OCI-LY7 (cell line): Measurements from ENCODE around the gene ALOX15B. TPM values are rescaled to one million over a fixed set of nuclear protein-coding genes. Genes with fewer than 3 reads are reported as not detected.

Experiments used
- BruUV-seq: library from RNA; stranded (reverse); fragments of 400-500 nt; replicated peaks from 2 replicates; lab custom pipeline; 2021; lab: Mats Ljungman, UMichigan
- CTCF ChIA-PET: fragments of 300-600 bp; sonication (Branson Sonifier 250); formaldehyde crosslinking; loops from one replicate; lab custom pipeline; 2022; ENCODE audit warnings: antibody characterized with exemption; ENCODE audit not compliant: unreplicated experiment; lab: Charles Lee
- POLR2A ChIA-PET: fragments of 300-600 bp; sonication (Branson Sonifier 250); formaldehyde crosslinking; loops from one replicate; lab custom pipeline; 2022; ENCODE audit warnings: antibody characterized with exemption; lab: Charles Lee
- DNase-seq: peaks from one replicate; pipeline ENCODE4 v3.0.0-alpha.2; 2015; ENCODE audit warnings: low spot score
- H2AFZ ChIP-seq: fragments of 200-600 bp; sonication (generic), shearing (Covaris generic); 2 replicates; pipeline ENCODE4 v1.6.1; 2014; ENCODE audit warnings: mild to moderate bottlenecking, antibody characterized with exemption, low read length, moderate library complexity
- H3K27ac ChIP-seq: fragments of 200-600 bp; sonication (generic); 2 replicates; pipeline ENCODE4 v1.5.1; 2014; ENCODE audit warnings: mixed run types, low read depth, mild to moderate bottlenecking, moderate library complexity, low read length, inconsistent platforms; ENCODE audit not compliant: poor library complexity, severe bottlenecking
- H3K36me3 ChIP-seq: fragments of 200-600 bp; sonication (generic); 2 replicates; pipeline ENCODE4 v1.6.1; 2014; ENCODE audit warnings: mild to moderate bottlenecking, antibody characterized with exemption, low read length, moderate library complexity, mixed read lengths; ENCODE audit not compliant: insufficient read depth
- H3K4me1 ChIP-seq: fragments of 200-600 bp; sonication (generic); 2 replicates; pipeline ENCODE4 v1.5.1; 2014; ENCODE audit warnings: mild to moderate bottlenecking, low read length; ENCODE audit not compliant: insufficient read depth, poor library complexity, severe bottlenecking
- H3K4me2 ChIP-seq: fragments of 200-600 bp; sonication (generic); 2 replicates; pipeline ENCODE4 v1.6.1; 2014; ENCODE audit warnings: mild to moderate bottlenecking, low read length
- H3K4me3 ChIP-seq: fragments of 200-600 bp; sonication (generic); 2 replicates; pipeline ENCODE4 v1.5.1; 2014; ENCODE audit warnings: mild to moderate bottlenecking, low read depth, low read length; ENCODE audit not compliant: poor library complexity, severe bottlenecking
- H3K79me2 ChIP-seq: fragments of 200-600 bp; sonication (generic); 2 replicates; pipeline ENCODE4 v1.6.1; 2016; ENCODE audit warnings: low read depth, mild to moderate bottlenecking, low read length, moderate library complexity, mixed read lengths; ENCODE audit not compliant: insufficient read depth
- H3K9me2 ChIP-seq: fragments of 200-600 bp; sonication (generic); 2 replicates; pipeline ENCODE4 v1.6.1; 2016; ENCODE audit warnings: mild to moderate bottlenecking, low read length, mixed read lengths; ENCODE audit not compliant: insufficient read depth
- H3K9me3 ChIP-seq: fragments of 200-600 bp; sonication (generic); 2 replicates; pipeline ENCODE4 v1.6.1; 2014; ENCODE audit warnings: mild to moderate bottlenecking, mixed run types, low read length, mixed read lengths
- H4K20me1 ChIP-seq: fragments of 200-600 bp; sonication (generic); 2 replicates; pipeline ENCODE4 v1.6.1; 2014; ENCODE audit warnings: mild to moderate bottlenecking, antibody characterized with exemption, low read length, moderate library complexity, mixed read lengths; ENCODE audit not compliant: insufficient read depth
- CTCF ChIP-seq: fragments of 200-600 bp; sonication (generic); conservative IDR thresholded peaks from 2 replicates; pipeline ENCODE4 v1.5.1; 2014; ENCODE audit warnings: mild to moderate bottlenecking, antibody characterized with exemption, low read length, moderate library complexity, mixed read lengths
- EZH2phosphoT487 ChIP-seq: fragments of 200-600 bp; sonication (generic); IDR thresholded peaks from 2 replicates; pipeline ENCODE4 v1.6.1; 2018; ENCODE audit warnings: low read depth, borderline replicate concordance, mild to moderate bottlenecking, mixed run types, antibody characterized with exemption, low read length, moderate library complexity, mixed read lengths
- intact Hi-C: fragments of 100-400 bp; cut with micrococcal nuclease; formaldehyde crosslinking; loops from one replicate; pipeline ENCODE4 v1.10.0; 2022; ENCODE audit not compliant: unreplicated experiment
- total RNA-seq, 2 experiments: library from RNA; depleted of rRNA in 1 of 2; stranded (reverse); fragments of >200 nt in 1 of 2; shearing (Covaris generic) in 1 of 2; gene quantifications; 2 replicates each; pipeline ENCODE4 v1.2.3, GENCODE V29; 2014 to 2022

Gene ALOX15B
- total RNA-seq, 2 experiments from 2014 or later, result not detected

DNA sequence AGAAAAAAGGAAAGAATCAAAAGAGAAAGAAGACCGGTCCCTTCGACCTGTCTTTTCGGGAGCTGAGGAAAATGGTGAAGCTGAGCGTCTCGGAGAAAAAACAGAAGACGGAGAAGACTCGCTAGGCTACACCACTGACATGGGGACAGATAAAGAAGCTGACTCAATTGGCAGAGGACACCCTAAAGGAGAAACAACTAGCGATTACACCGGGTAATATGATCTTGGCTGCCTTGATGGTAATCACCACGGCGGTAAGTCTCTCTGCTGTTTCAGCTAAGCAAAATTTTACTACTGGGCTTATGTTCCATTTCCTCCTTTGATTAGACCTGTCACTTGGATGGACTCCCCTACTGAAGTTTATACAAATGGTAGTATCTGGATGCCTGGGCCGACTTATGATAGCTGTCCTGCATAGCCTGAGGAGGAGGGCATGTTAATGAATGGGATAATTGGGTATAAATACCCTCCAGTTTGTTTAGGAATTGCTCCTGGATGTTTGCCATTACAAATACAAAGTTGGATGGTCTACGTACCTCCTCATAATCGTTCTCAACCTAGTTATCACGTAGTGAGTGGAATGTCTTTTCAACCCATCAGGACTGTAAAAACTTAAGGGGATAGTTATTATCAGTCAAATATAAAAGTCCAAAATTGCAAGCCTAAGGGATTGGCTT, 24.1 kb downstream of the ALOX15B start:
- Histone ChIP-seq H3K79me2 (no peaks in the 10 kb centered on the region), H3K9me3 (no peaks in the 10 kb centered on the region), H4K20me1 (no peaks in the 10 kb centered on the region), H3K4me3 (no peak overlapping the region), H3K4me2 (no peak overlapping the region), H3K36me3 (no peaks in the 10 kb centered on the region), H3K9me2 (no peaks in the 10 kb centered on the region), H3K27ac (no peak overlapping the region), H3K4me1 (peaks cover 14% of the 10 kb centered on the region), H2AFZ (no peak overlapping the region)
- no peak for TF ChIP-seq CTCF
- TF ChIP-seq EZH2phosphoT487, result no peak
- intact Hi-C loops, result no loop called here
- CTCF ChIA-PET, result no interaction called here
- POLR2A ChIA-PET, result no interaction called here
- BruUV-seq, result no TSS peak
- DNase-seq, result no peak

DNA sequence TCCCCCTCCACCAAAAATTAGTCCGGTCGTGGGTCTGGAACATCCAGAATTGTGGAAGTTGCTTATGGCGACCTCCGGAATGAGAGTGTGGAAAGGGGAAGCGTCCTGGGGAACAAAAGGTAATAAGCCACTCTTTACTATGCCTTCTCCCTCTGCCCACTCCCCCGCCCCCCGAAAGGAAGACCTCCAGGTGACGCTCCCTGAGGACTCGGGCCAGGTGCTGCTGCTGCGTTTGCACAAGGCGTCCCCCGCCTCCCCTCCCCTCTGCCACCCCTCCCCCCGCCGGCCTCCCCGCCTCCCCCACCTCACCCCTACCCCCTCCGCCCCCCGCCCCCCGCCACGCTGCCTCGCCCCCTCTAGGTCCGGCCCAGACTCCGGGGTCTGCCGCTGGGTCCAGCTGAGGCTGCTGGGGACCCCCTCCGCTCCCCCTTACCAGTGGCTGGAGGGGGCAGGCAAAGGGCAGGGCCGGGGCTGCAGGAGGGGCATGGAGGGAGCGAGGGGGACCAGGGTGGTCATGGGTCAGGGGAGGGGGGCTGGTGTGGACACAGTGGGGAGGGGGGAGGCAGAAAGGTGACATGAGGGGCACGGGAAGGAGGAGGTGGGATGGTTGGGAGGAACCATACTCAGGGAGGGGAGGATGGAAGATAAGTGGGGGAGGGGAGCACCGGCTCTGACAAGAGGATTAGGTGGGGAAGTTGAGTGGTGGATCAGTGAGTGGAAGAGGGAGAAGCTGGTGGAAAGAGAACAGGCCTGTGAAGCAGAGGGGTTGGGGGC, 25.1 kb downstream of the ALOX15B start:
- Histone ChIP-seq H3K9me2 (no peaks in the 10 kb centered on the region), H2AFZ (no peak overlapping the region), H3K4me3 (no peak overlapping the region), H3K27ac (no peak overlapping the region), H3K4me2 (no peak overlapping the region), H3K4me1 (peaks cover 11% of the 10 kb centered on the region), H3K36me3 (no peaks in the 10 kb centered on the region), H3K79me2 (no peaks in the 10 kb centered on the region), H4K20me1 (no peaks in the 10 kb centered on the region), H3K9me3 (no peaks in the 10 kb centered on the region)
- no TSS peak for BruUV-seq
- intact Hi-C loops, result no loop called here
- no peak for DNase-seq
- CTCF ChIA-PET, result interaction anchor here (0.6 kb wide), 1 partner anchor 200 kb away, joined by 6 read pairs; no protein-coding TSS in a partner anchor
- POLR2A ChIA-PET, result no interaction called here
- TF ChIP-seq CTCF, result no peak

DNA sequence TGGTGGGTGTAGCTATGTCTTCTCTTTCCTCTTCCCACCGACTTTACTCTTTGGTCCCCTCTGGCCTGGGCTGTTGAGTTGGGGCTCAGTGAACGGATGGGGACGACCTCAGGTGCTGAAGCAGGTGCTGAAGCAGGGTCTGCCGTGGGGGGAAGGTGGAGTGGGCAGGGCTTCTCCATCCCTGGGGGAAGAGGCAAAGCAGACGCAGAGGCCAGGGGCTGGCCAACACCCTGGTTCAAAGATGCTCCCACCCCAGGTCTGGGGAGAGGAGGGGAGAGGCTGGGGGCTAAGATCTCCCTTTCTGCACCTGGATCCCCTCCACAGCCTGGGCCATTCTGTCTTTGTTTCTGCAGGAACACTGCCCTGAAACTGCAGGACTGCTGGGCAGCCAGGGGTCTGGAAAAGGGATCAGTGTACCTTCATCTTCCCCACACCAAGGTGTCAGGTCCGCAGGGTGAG, 25.7 kb downstream of the ALOX15B start:
- no peak overlapping the region for H3K27ac ChIP-seq
- intact Hi-C loops, result no loop called here
- H3K9me3 ChIP-seq, result no peaks in the 10 kb centered on the region
- no peaks in the 10 kb centered on the region for H3K9me2 ChIP-seq
- H2AFZ ChIP-seq, result no peak overlapping the region
- ChIA-PET POLR2A (no interaction called here), CTCF (interaction anchor here (0.6 kb wide), 1 partner anchor 200 kb away, joined by 6 read pairs; no protein-coding TSS in a partner anchor)
- no TSS peak for BruUV-seq
- H3K79me2 ChIP-seq, result no peaks in the 10 kb centered on the region
- no peak overlapping the region for H3K4me3 ChIP-seq
- H3K4me2 ChIP-seq, result no peak overlapping the region
- H4K20me1 ChIP-seq, result no peaks in the 10 kb centered on the region
- H3K4me1 ChIP-seq, result peaks cover 5% of the 10 kb centered on the region
- no peak for DNase-seq
- H3K36me3 ChIP-seq, result no peaks in the 10 kb centered on the region
- TF ChIP-seq CTCF (no peak), EZH2phosphoT487 (no peak)
